Esophagus muscularis mucosa (tissue), 4 donors: ENCODE data around the gene GSE1. TPM values are rescaled to one million over a fixed set of nuclear protein-coding genes. Genes with fewer than 3 reads are reported as not detected.

Experiments
- DNase-seq: peaks from one replicate; pipeline ENCODE4 v3.0.0-alpha.2; 2017; ENCODE audit errors: extremely low spot score
- H3K27ac ChIP-seq, 4 donors: fragments of 200-600 bp; sonication (generic); replicated peaks in 1 of 4; 1 replicate in 3 of 4; 2 replicates in 1 of 4; pipeline ENCODE4 v1.5.1; 2016 to 2019; ENCODE audit warnings: mild to moderate bottlenecking in 1 of 4
- H3K27me3 ChIP-seq, 4 donors: fragments of 200-600 bp; sonication (generic); one replicate each; pipeline versions ENCODE4 v1.5.1 to v1.6.0; 2016 to 2019
- H3K36me3 ChIP-seq, 4 donors: fragments of 200-600 bp; sonication (generic); one replicate each; pipeline ENCODE4 v1.5.1; 2016 to 2019
- H3K4me1 ChIP-seq, 4 donors: fragments of 200-600 bp; sonication (generic); one replicate each; pipeline ENCODE4 v1.5.1; 2016 to 2019
- H3K4me3 ChIP-seq, 4 donors: fragments of 200-600 bp; sonication (generic); 1 replicate in 2 of 4; 2 replicates in 2 of 4; pipeline ENCODE4 v1.5.1; 2016 to 2019; ENCODE audit warnings: mild to moderate bottlenecking in 4 of 4, moderate library complexity in 1 of 4
- H3K9me3 ChIP-seq, 4 donors: fragments of 200-600 bp; sonication (generic); 1 replicate in 3 of 4; 2 replicates in 1 of 4; pipeline ENCODE4 v1.5.1; 2016 to 2019
- EP300 ChIP-seq: sonication (generic); formaldehyde crosslinking; IDR thresholded peaks from one replicate; pipeline ENCODE4 v1.6.1; 2017; ENCODE audit warnings: antibody characterized with exemption
- POLR2A ChIP-seq: fragments of 450-650 bp; IDR thresholded peaks from one replicate; pipeline ENCODE4 v1.6.1; 2017; ENCODE audit warnings: antibody characterized with exemption, moderate library complexity, mild to moderate bottlenecking, low read depth
- POLR2AphosphoS5 ChIP-seq, 2 donors: sonication (generic); formaldehyde crosslinking; IDR thresholded peaks; one replicate each; pipeline ENCODE4 v1.6.1; 2017; ENCODE audit warnings: antibody characterized with exemption in 2 of 2
- WGBS: methylation state at CpG from one replicate; pipeline ENCODE4 v1.1.5; 2018; 5-methylcytosine and 5-hydroxymethylcytosine counted together
- intact Hi-C: fragments of 100-400 bp; cut with DNase I; formaldehyde crosslinking; loops from one replicate; pipeline ENCODE4 v1.15.1; 2023
- total RNA-seq, 4 donors: library from RNA; depleted of rRNA; stranded (reverse); fragments of >200 nt; gene quantifications; one replicate each; pipeline versions ENCODE4 v1.1.0 to v1.2.1, GENCODE V29; 2016
- TF ChIP-seq, protein P1 (sequence below), 3 experiments: fragments of 200-600 bp in 2 of 3; fragments of 450-650 bp in 1 of 3; sonication (generic) in 2 of 3; IDR thresholded peaks; one replicate each; pipeline ENCODE4 v1.5.1; 2017 to 2019; ENCODE audit warnings: antibody characterized with exemption in 3 of 3, mild to moderate bottlenecking in 2 of 3, moderate library complexity in 1 of 3

Gene GSE1
- total RNA-seq, 4 donors from 2014 or later, result 45.4 to 79.4 (median 49.5) TPM

DNA sequence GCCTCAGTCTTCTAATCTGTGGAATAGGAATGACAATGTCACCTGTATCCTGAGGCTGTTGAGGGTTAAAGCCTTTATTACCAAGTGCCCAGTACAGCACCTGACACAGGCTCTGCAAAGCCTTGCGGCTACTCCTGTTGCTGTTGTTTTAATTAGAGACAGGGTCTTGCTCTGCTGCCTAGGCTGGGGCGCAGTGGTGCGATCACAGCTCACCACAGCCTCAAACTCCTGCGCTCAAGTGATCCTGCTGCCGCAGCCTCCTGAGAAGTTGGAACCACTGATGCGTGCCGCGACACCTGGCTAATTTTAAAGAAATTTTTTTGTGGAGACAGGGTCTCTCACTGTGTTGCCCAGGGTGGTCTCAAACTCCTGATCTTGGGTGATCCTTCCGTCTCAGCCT is 5.4 kb downstream of the GSE1 start:
- H3K27me3 ChIP-seq, result no peaks in the 10 kb centered on the region
- H3K4me1 ChIP-seq, result peaks cover 35 to 44% (median 37%) of the 10 kb centered on the region in 4 donors
- 92% methylated on average over 9 of the region's 9 CpGs for WGBS
- H3K36me3 ChIP-seq, result peaks cover 0 to 7% (median 0%) of the 10 kb centered on the region in 4 donors
- intact Hi-C loops, result loop anchor here (10.0 kb wide), 1 partner anchor 304 kb away; no protein-coding TSS in a partner anchor
- TF ChIP-seq, protein P1, sequence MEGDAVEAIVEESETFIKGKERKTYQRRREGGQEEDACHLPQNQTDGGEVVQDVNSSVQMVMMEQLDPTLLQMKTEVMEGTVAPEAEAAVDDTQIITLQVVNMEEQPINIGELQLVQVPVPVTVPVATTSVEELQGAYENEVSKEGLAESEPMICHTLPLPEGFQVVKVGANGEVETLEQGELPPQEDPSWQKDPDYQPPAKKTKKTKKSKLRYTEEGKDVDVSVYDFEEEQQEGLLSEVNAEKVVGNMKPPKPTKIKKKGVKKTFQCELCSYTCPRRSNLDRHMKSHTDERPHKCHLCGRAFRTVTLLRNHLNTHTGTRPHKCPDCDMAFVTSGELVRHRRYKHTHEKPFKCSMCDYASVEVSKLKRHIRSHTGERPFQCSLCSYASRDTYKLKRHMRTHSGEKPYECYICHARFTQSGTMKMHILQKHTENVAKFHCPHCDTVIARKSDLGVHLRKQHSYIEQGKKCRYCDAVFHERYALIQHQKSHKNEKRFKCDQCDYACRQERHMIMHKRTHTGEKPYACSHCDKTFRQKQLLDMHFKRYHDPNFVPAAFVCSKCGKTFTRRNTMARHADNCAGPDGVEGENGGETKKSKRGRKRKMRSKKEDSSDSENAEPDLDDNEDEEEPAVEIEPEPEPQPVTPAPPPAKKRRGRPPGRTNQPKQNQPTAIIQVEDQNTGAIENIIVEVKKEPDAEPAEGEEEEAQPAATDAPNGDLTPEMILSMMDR (IDR thresholded peaks at IDR 0.05), result no peak
- TF ChIP-seq EP300 (no peak), POLR2A (no peak), POLR2AphosphoS5 (IDR thresholded peaks at IDR 0.05) (no peak)
- H3K9me3 ChIP-seq, result no peaks in the 10 kb centered on the region
- H3K27ac ChIP-seq, result no peak overlapping the region
- DNase-seq, result no peak
- no peak overlapping the region for H3K4me3 ChIP-seq

DNA sequence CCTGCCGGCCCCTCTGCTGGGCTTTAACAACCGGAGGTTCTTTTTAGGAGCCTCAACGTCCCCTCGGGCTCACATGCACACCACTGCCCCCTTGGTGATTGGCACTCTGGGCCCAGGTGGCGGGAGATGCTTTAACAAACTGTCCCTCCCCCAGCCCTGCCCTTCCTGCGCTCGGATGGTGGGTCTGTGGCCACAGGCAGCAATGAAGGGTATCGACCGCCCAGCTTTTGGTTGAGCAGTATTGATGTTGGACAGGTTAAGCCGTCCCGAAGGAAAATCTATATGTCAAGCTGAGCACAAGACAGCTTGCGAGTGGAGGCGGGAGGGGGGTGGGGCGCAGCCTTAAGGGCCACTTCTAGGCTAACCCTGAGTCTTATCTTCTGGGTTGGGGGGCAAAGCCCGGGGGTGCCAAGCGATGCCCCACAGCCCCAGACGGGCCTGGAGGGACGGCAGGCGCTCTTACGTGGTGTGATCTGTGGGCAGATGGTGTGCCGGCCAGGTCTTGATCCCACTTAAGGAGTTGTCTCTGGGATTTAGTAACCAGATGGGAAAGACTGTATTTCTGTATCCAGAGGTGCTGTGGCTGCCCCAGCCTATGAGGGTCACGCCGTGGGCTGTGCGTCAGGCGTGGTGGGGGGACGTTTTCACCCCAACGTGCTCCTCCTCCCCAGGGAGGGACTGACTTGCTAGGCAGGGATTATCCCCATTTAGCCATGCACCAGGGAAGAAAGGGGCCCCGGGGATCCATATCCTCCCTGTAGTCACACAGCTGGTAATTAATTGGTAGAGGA is 6.2 kb downstream of the GSE1 start:
- intact Hi-C loops, result loop anchor here (10.0 kb wide), 1 partner anchor 304 kb away; no protein-coding TSS in a partner anchor

DNA sequence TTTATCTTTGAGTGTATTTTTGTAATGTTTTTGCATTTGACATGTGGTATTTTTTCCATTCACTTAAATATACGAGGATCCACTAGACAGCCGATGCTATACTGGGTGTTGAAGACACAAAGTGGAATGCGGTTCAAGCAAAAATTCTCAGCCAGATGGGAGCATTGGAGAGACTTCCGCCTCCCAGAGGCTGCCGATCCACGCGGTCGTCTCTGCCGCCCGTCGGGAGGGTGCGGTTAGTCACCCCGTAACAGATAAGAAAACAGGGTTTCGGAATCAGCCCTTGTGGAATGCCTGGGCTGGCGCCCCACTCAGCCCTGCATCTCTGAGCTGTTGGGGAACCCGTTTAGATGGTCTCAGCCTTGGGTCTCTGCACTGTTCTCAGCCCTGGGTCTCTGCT is 7.3 kb downstream of the GSE1 start:
- intact Hi-C loops, result no loop called here
- peaks cover 19 to 32% (median 22%) of the 10 kb centered on the region in 4 donors for H3K4me1 ChIP-seq
- WGBS, result 94% methylated on average over 16 of the region's 16 CpGs
- H3K27me3 ChIP-seq, result no peaks in the 10 kb centered on the region
- H3K9me3 ChIP-seq, result no peaks in the 10 kb centered on the region
- H3K36me3 ChIP-seq, result peaks cover 0 to 7% (median under 1%) of the 10 kb centered on the region in 4 donors
- no peak overlapping the region for H3K27ac ChIP-seq
- TF ChIP-seq POLR2A, result no peak
- TF ChIP-seq, protein P1 (IDR thresholded peaks at IDR 0.05), result no peak
- TF ChIP-seq EP300, result no peak
- no peak for TF ChIP-seq POLR2AphosphoS5 (IDR thresholded peaks at IDR 0.05)
- H3K4me3 ChIP-seq, result no peak overlapping the region
- DNase-seq, result no peak

More for the DNA sequence above, 6.2 kb downstream of the GSE1 start:
- Histone ChIP-seq H3K27ac (no peak overlapping the region), H3K9me3 (no peaks in the 10 kb centered on the region), H3K36me3 (peaks cover 0 to 7% (median 0%) of the 10 kb centered on the region in 4 donors), H3K4me3 (no peak overlapping the region), H3K27me3 (no peaks in the 10 kb centered on the region), H3K4me1 (peaks cover 28 to 42% (median 30%) of the 10 kb centered on the region in 4 donors)
- TF ChIP-seq POLR2A, result no peak
- TF ChIP-seq, protein P1 (IDR thresholded peaks at IDR 0.05), result no peak
- TF ChIP-seq POLR2AphosphoS5 (IDR thresholded peaks at IDR 0.05), result no peak
- no peak for TF ChIP-seq EP300
- DNase-seq, result no peak
- WGBS, result 95% methylated on average over 10 of the region's 28 CpGs

GRCh38 chr16:85621698-85622428 is 8.7 kb downstream of the GSE1 start:
- TF ChIP-seq POLR2A (no peak), POLR2AphosphoS5 (IDR thresholded peaks at IDR 0.05) (no peak), EP300 (no peak)
- TF ChIP-seq, protein P1 (IDR thresholded peaks at IDR 0.05), result no peak
- no peak overlapping the region for H3K4me3 ChIP-seq
- WGBS, result 97% methylated on average over 12 of the region's 13 CpGs

More at GRCh38 chr16:85621698-85622428, 8.7 kb downstream of the GSE1 start:
- Histone ChIP-seq H3K4me1 (peaks cover 17 to 32% (median 20%) of the 10 kb centered on the region in 4 donors), H3K27ac (no peak overlapping the region), H3K9me3 (no peaks in the 10 kb centered on the region), H3K36me3 (peaks cover 0 to 7% (median 1%) of the 10 kb centered on the region in 4 donors), H3K27me3 (no peaks in the 10 kb centered on the region)
- no peak for DNase-seq
- intact Hi-C loops, result no loop called here
